ENCODE results near the gene GAL3ST1. TPM values are rescaled to one million over a fixed set of nuclear protein-coding genes. Genes with fewer than 3 reads are reported as not detected.
"Not testable (repeated sequence)": the region's sequence is repeated elsewhere in the genome, so short reads cannot be mapped to it uniquely, and the experiment has no call there.

Gene GAL3ST1
- total and polyA plus RNA-seq, 2 experiments from 2014 or later = 11.4 to 17.1 TPM

DNA sequence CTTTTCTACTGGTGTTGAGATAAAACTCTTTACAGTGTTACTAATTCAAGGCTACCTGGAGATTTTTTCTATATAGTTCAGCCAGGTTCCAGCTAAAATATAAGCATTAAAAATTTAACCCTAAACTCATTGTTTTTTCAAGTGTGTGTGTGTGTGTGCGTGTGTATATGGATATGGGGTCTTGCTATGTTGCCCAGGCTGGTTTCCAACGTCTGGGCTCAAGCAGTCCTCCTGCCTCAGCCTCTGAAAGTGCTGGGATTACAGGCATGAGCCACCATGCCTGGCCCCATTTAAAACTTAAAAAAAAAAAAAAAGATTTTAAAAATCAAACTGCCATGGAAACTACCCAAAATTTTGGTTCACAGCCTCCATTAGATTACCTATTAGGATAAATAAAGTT is 21.7 kb upstream of the GAL3ST1 start:
- H3K27me3 ChIP-seq = no peaks in the 10 kb centered on the region
- H2AFZ ChIP-seq = no peak overlapping the region
- H3K4me1 ChIP-seq (ENCODE audit: insufficient read depth) = peaks cover 3% of the 10 kb centered on the region
- no peaks in the 10 kb centered on the region for H3K9me3 ChIP-seq (ENCODE audit: low read depth)
- no peak for DNase-seq (ENCODE audit: low spot score)
- no peak overlapping the region for H3K4me2 ChIP-seq
- H3K27ac ChIP-seq = no peak overlapping the region
- no peak overlapping the region for H3K4me3 ChIP-seq
- no peaks in the 10 kb centered on the region for H4K20me1 ChIP-seq (ENCODE audit: insufficient read depth, poor library complexity, severe bottlenecking)
- TF ChIP-seq EZH2 (IDR thresholded peaks at IDR 0.05; ENCODE audit: borderline replicate concordance) (no peak), EZH2phosphoT487 (IDR thresholded peaks at IDR 0.05; ENCODE audit: low read depth, severe bottlenecking, unreplicated experiment) (no peak)
- TF ChIP-seq, protein P1, sequence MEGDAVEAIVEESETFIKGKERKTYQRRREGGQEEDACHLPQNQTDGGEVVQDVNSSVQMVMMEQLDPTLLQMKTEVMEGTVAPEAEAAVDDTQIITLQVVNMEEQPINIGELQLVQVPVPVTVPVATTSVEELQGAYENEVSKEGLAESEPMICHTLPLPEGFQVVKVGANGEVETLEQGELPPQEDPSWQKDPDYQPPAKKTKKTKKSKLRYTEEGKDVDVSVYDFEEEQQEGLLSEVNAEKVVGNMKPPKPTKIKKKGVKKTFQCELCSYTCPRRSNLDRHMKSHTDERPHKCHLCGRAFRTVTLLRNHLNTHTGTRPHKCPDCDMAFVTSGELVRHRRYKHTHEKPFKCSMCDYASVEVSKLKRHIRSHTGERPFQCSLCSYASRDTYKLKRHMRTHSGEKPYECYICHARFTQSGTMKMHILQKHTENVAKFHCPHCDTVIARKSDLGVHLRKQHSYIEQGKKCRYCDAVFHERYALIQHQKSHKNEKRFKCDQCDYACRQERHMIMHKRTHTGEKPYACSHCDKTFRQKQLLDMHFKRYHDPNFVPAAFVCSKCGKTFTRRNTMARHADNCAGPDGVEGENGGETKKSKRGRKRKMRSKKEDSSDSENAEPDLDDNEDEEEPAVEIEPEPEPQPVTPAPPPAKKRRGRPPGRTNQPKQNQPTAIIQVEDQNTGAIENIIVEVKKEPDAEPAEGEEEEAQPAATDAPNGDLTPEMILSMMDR (IDR thresholded peaks at IDR 0.05; ENCODE audit: poor library complexity) = no peak
- WGBS (ENCODE audit: low lambda C conversion rate, missing lambda C conversion rate) = 59% methylated on average over 2 of the region's 2 CpGs
- peaks cover 4% of the 10 kb centered on the region for H3K79me2 ChIP-seq
- no peaks in the 10 kb centered on the region for H3K9me2 ChIP-seq (replicated peaks; ENCODE audit: insufficient read depth)
- H3K36me3 ChIP-seq (replicated peaks; ENCODE audit: insufficient read depth, low read depth) = no peaks in the 10 kb centered on the region

DNA sequence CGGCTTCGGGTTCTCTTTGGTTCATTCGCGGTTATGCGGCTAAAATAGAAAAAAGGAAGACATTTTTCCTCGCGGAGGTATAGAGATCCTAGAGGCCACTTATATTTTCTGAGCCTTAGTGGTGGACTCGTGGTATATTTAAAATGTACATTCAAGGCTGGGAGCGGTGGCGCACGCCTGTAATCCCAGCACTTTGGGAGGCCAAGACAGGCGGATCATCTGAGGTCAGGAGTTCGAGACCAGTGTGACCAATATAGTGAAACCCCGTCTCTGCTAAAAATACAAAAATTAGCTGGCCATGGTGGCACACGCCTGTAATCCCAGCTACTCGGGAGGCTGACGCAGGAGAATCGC is 17.9 kb upstream of the GAL3ST1 start:
- Histone ChIP-seq H3K4me1 (ENCODE audit: insufficient read depth) (peaks cover 11% of the 10 kb centered on the region), H3K79me2 (peaks cover 20% of the 10 kb centered on the region), H3K4me2 (peak overlapping the region; percentile 65)
- not testable (repeated sequence) for H4K20me1 ChIP-seq (ENCODE audit: insufficient read depth, poor library complexity, severe bottlenecking); H3K36me3 ChIP-seq (replicated peaks; ENCODE audit: insufficient read depth, low read depth); H3K9me2 ChIP-seq (replicated peaks; ENCODE audit: insufficient read depth); H3K27ac ChIP-seq; H3K9me3 ChIP-seq (ENCODE audit: low read depth); H3K27me3 ChIP-seq; H2AFZ ChIP-seq; DNase-seq (ENCODE audit: low spot score); H3K4me3 ChIP-seq
- WGBS (ENCODE audit: low lambda C conversion rate, missing lambda C conversion rate) = 48% methylated on average over 18 of the region's 18 CpGs

DNA sequence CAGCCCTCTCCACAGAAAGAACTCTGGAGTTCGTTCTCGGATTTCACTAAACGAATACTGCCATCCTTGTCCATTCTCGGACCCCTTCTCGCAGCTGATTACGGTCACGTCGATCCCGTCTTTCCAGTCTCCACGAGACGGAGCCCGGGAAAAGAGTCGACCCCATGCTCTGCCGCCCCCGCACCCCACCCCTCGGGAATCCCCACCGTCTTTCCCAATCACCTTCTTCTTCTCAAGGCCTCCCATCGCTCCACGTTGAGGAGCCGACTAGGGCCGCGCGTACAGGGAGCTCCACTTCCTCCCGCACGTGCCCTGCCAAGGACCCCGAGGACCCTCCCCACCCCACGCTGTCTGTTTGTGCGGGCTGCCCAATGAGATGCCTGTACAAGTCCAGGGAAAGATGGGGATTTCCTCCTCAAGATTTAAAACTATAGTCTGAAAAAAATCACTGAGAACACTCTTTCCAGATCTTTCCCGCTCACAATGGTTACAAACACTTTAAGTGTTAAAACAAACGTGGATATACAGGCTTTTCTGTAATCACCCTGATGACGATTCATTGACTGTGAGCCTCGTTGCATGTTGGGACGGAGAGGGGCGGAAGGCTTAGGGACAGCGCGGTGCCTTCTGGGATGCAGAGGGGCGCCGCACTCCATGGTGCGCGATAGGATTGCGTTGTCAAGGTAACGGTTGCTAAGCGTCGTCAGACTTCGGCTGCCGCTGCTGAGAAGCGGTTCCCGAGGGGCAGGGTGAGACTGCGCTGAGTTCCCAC is 17.3 kb upstream of the GAL3ST1 start, which contains the start of gene PES1:
Gene PES1 (minus strand): TSS at position 323 of the 772 bp plus-strand sequence. CDS start 77 bp downstream, at position 246.
- H2AFZ ChIP-seq = peak within 1 kb of the TSS; percentile 2
- TF ChIP-seq EZH2 (IDR thresholded peaks at IDR 0.05; ENCODE audit: borderline replicate concordance) (no peak), EZH2phosphoT487 (IDR thresholded peaks at IDR 0.05; ENCODE audit: low read depth, severe bottlenecking, unreplicated experiment) (no peak)
- TF ChIP-seq, protein P1 (IDR thresholded peaks at IDR 0.05; ENCODE audit: poor library complexity) = no peak
- no peaks in the 10 kb centered on the region for H3K9me3 ChIP-seq (ENCODE audit: low read depth)
- peak within 1 kb of the TSS; percentile 62 for H3K4me3 ChIP-seq
- peaks cover 11% of the 10 kb centered on the region for H3K4me1 ChIP-seq (ENCODE audit: insufficient read depth)
- peak within 1 kb of the TSS; percentile 92 for H3K4me2 ChIP-seq
- peaks cover 7% of the 10 kb centered on the region for H4K20me1 ChIP-seq (ENCODE audit: insufficient read depth, poor library complexity, severe bottlenecking)
- no peaks in the 10 kb centered on the region for H3K9me2 ChIP-seq (replicated peaks; ENCODE audit: insufficient read depth)
- no peaks in the 10 kb centered on the region for H3K27me3 ChIP-seq
- no peaks in the 10 kb centered on the region for H3K36me3 ChIP-seq (replicated peaks; ENCODE audit: insufficient read depth, low read depth)
- WGBS (ENCODE audit: low lambda C conversion rate, missing lambda C conversion rate) = under 1% methylated on average over 45 of the region's 49 CpGs
- peaks cover 20% of the 10 kb centered on the region for H3K79me2 ChIP-seq
- peak; percentile 99 for DNase-seq (ENCODE audit: low spot score)
- H3K27ac ChIP-seq = peak within 1 kb of the TSS; percentile 82

DNA sequence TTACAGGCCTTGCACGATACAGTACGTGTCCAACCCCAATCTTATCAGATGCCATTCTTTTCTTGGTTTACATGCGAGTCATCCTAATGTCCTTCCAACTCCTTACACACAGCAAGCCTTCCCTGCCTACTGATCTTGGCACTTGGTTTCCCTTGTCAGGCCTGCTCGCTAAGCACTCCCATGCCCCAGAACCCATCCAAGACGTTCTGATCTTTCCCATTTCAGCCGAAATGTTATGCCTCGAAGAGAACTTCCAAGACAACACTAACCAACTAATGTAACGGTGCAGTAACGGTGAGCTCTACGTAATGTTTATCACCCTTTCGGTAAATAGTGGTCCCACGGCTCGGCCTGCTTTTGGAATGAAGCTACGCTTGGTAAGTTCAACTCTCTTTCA is 16.7 kb upstream of the GAL3ST1 start:
- whole genome bisulfite sequencing (ENCODE audit: low lambda C conversion rate, missing lambda C conversion rate) = 3% methylated on average over 14 of the region's 14 CpGs
- Histone ChIP-seq H3K4me3 (peak overlapping the region; percentile 62), H3K27me3 (no peaks in the 10 kb centered on the region), H3K9me2 (replicated peaks; ENCODE audit: insufficient read depth) (no peaks in the 10 kb centered on the region), H3K4me2 (peak overlapping the region; percentile 92), H3K79me2 (peaks cover 20% of the 10 kb centered on the region), H3K9me3 (ENCODE audit: low read depth) (no peaks in the 10 kb centered on the region), H3K4me1 (ENCODE audit: insufficient read depth) (peaks cover 9% of the 10 kb centered on the region), H2AFZ (peak overlapping the region; percentile 2), H4K20me1 (ENCODE audit: insufficient read depth, poor library complexity, severe bottlenecking) (peaks cover 7% of the 10 kb centered on the region), H3K27ac (peak overlapping the region; percentile 82), H3K36me3 (replicated peaks; ENCODE audit: insufficient read depth, low read depth) (no peaks in the 10 kb centered on the region)
- TF ChIP-seq EZH2phosphoT487 (IDR thresholded peaks at IDR 0.05; ENCODE audit: low read depth, severe bottlenecking, unreplicated experiment) = no peak
- TF ChIP-seq, protein P1 (IDR thresholded peaks at IDR 0.05; ENCODE audit: poor library complexity) = no peak
- peak; percentile 21 for DNase-seq (ENCODE audit: low spot score)
